ENCODE data around the gene CELF4. TPM values are rescaled to one million over a fixed set of nuclear protein-coding genes. Genes with fewer than 3 reads are reported as not detected.

CELF4 gene
- total RNA-seq, 1 donor from 2014 or later = 2.3 TPM

GRCh38 chr18:37452682-37453385, 112.8 kb downstream of the CELF4 start:
- Mint-ChIP-seq H3K9me3 (no peaks in the 10 kb centered on the region), H3K4me3 (no peak overlapping the region), H3K4me1 (peaks cover 46% of the 10 kb centered on the region), H3K36me3 (no peaks in the 10 kb centered on the region), H3K27ac (peak overlapping the region; percentile 94), H3K27me3 (ENCODE audit: low read depth) (no peaks in the 10 kb centered on the region)
- no peak for TF ChIP-seq CTCF (IDR thresholded peaks at IDR 0.05; ENCODE audit: unreplicated experiment)
- no peak for DNase-seq (ENCODE audit: low spot score in 2 of 2, unreplicated experiment in 2 of 2)

GRCh38 chr18:37452015-37452414, 113.6 kb downstream of the CELF4 start:
- Mint-ChIP-seq H3K27ac (peak overlapping the region; percentile 94), H3K27me3 (ENCODE audit: low read depth) (no peaks in the 10 kb centered on the region), H3K4me1 (peaks cover 46% of the 10 kb centered on the region), H3K4me3 (no peak overlapping the region), H3K9me3 (no peaks in the 10 kb centered on the region), H3K36me3 (no peaks in the 10 kb centered on the region)
- no peak for DNase-seq (ENCODE audit: low spot score in 2 of 2, unreplicated experiment in 2 of 2)
- TF ChIP-seq CTCF (IDR thresholded peaks at IDR 0.05; ENCODE audit: unreplicated experiment) = no peak

GRCh38 chr18:37451239-37451825, 114.3 kb downstream of the CELF4 start:
- H3K4me1 Mint-ChIP-seq = peaks cover 46% of the 10 kb centered on the region
- peak overlapping the region; percentile 75 for H3K27ac Mint-ChIP-seq
- H3K27me3 Mint-ChIP-seq (ENCODE audit: low read depth) = peaks cover 2% of the 10 kb centered on the region
- DNase-seq (ENCODE audit: low spot score in 2 of 2, unreplicated experiment in 2 of 2) = no peak
- no peak overlapping the region for H3K4me3 Mint-ChIP-seq
- TF ChIP-seq CTCF (IDR thresholded peaks at IDR 0.05; ENCODE audit: unreplicated experiment) = no peak
- no peaks in the 10 kb centered on the region for H3K9me3 Mint-ChIP-seq
- no peaks in the 10 kb centered on the region for H3K36me3 Mint-ChIP-seq

GRCh38 chr18:37450434-37451132, 115.0 kb downstream of the CELF4 start:
- no peak for TF ChIP-seq CTCF (IDR thresholded peaks at IDR 0.05; ENCODE audit: unreplicated experiment)
- Mint-ChIP-seq H3K4me3 (peak overlapping the region; percentile 11), H3K9me3 (no peaks in the 10 kb centered on the region), H3K27ac (peak overlapping the region; percentile 75), H3K4me1 (peaks cover 46% of the 10 kb centered on the region), H3K27me3 (ENCODE audit: low read depth) (peaks cover 2% of the 10 kb centered on the region), H3K36me3 (no peaks in the 10 kb centered on the region)
- DNase-seq (ENCODE audit: low spot score in 2 of 2, unreplicated experiment in 2 of 2) = peak; percentile 46 to 66

- Mint-ChIP-seq H3K4me3 (no peak overlapping the region), H3K27ac (peak overlapping the region; percentile 75), H3K27me3 (ENCODE audit: low read depth) (peaks cover 2% of the 10 kb centered on the region), H3K36me3 (no peaks in the 10 kb centered on the region), H3K4me1 (peaks cover 55% of the 10 kb centered on the region), H3K9me3 (no peaks in the 10 kb centered on the region)
- TF ChIP-seq CTCF (IDR thresholded peaks at IDR 0.05; ENCODE audit: unreplicated experiment) = no peak
- DNase-seq (ENCODE audit: low spot score in 2 of 2, unreplicated experiment in 2 of 2) = no peak
These were observed 116.0 kb downstream of the CELF4 start for GRCh38 chr18:37449618-37450017.

Measured in mesothelial cell of epicardium (in vitro differentiated cells).